Thyroid gland (tissue), 4 donors: ENCODE results near the gene ECEL1. TPM values are rescaled to one million over a fixed set of nuclear protein-coding genes. Genes with fewer than 3 reads are reported as not detected.
A peak's percentile ranks its signal among the peaks of the same experiment; 100 is the strongest.

Source experiments
- DNase-seq, 2 donors: peaks; one replicate each; pipeline ENCODE4 v3.0.0-alpha.2; 2019
- H3K27ac ChIP-seq, 3 donors: fragments of 200-600 bp; sonication (generic); 1 replicate in 2 of 3; 2 replicates in 1 of 3; pipeline ENCODE4 v1.5.1; 2016 to 2019; ENCODE audit warnings: mild to moderate bottlenecking in 1 of 3, moderate library complexity in 1 of 3
- H3K27me3 ChIP-seq: fragments of 200-600 bp; sonication (generic); one replicate; pipeline ENCODE4 v1.5.1; 2019
- H3K36me3 ChIP-seq, 2 donors: fragments of 200-600 bp; sonication (generic); one replicate each; pipeline ENCODE4 v1.5.1; 2016 to 2019
- H3K4me1 ChIP-seq, 2 donors: fragments of 200-600 bp; sonication (generic); one replicate each; pipeline ENCODE4 v1.5.1; 2017 to 2019
- H3K4me3 ChIP-seq, 3 donors: fragments of 200-600 bp; sonication (generic); replicated peaks in 1 of 3; 1 replicate in 2 of 3; 2 replicates in 1 of 3; pipeline ENCODE4 v1.5.1; 2016; ENCODE audit warnings: mild to moderate bottlenecking in 1 of 3
- H3K9me3 ChIP-seq: fragments of 200-600 bp; sonication (generic); one replicate; pipeline ENCODE4 v1.5.1; 2017
- POLR2A ChIP-seq, 2 donors: fragments of 450-650 bp; IDR thresholded peaks; one replicate each; pipeline ENCODE4 v1.6.1; 2017; ENCODE audit warnings: antibody characterized with exemption in 2 of 2, mild to moderate bottlenecking in 2 of 2, moderate library complexity in 1 of 2
- WGBS, 2 donors: methylation state at CpG; one replicate each; pipeline ENCODE4 v1.1.5; 2017; 5-methylcytosine and 5-hydroxymethylcytosine counted together
- intact Hi-C: fragments of 100-400 bp; cut with DNase I; formaldehyde crosslinking; loops from one replicate; pipeline ENCODE4 v1.15.1; 2023
- total RNA-seq, 4 donors: library from RNA; depleted of rRNA; stranded (reverse); fragments of >200 nt; gene quantifications; one replicate each; pipeline ENCODE4 v1.2.3, GENCODE V29; 2016
- TF ChIP-seq, protein P1 (sequence below), 6 experiments: fragments of 200-600 bp in 3 of 6; fragments of 450-650 bp in 3 of 6; sonication (generic) in 3 of 6; IDR thresholded peaks; one replicate each; pipeline ENCODE4 v1.5.1; 2016 to 2019; ENCODE audit warnings: antibody characterized with exemption in 6 of 6, mild to moderate bottlenecking in 2 of 6, inconsistent platforms in 1 of 6, moderate library complexity in 1 of 6

ECEL1 gene
- total RNA-seq, 4 donors from 2014 or later = 0.11 to 1.5 (median 1.2) TPM

GRCh38 chr2:232525199-232525598 lies 37.6 kb upstream of the ECEL1 start:
- H3K36me3 ChIP-seq = no peaks in the 10 kb centered on the region
- H3K9me3 ChIP-seq = no peaks in the 10 kb centered on the region
- no peak for DNase-seq
- peaks cover 6 to 25% of the 10 kb centered on the region in 2 donors for H3K4me1 ChIP-seq
- H3K27me3 ChIP-seq = peaks cover 23% of the 10 kb centered on the region
- TF ChIP-seq, protein P1, sequence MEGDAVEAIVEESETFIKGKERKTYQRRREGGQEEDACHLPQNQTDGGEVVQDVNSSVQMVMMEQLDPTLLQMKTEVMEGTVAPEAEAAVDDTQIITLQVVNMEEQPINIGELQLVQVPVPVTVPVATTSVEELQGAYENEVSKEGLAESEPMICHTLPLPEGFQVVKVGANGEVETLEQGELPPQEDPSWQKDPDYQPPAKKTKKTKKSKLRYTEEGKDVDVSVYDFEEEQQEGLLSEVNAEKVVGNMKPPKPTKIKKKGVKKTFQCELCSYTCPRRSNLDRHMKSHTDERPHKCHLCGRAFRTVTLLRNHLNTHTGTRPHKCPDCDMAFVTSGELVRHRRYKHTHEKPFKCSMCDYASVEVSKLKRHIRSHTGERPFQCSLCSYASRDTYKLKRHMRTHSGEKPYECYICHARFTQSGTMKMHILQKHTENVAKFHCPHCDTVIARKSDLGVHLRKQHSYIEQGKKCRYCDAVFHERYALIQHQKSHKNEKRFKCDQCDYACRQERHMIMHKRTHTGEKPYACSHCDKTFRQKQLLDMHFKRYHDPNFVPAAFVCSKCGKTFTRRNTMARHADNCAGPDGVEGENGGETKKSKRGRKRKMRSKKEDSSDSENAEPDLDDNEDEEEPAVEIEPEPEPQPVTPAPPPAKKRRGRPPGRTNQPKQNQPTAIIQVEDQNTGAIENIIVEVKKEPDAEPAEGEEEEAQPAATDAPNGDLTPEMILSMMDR (IDR thresholded peaks at IDR 0.05) = no peak
- TF ChIP-seq POLR2A (IDR thresholded peaks at IDR 0.05) = no peak
- no peak overlapping the region for H3K27ac ChIP-seq
- no peak overlapping the region for H3K4me3 ChIP-seq
- WGBS, 2 donors = 88 to 93% methylated on average over 5 to 7 of the region's 14 CpGs
- intact Hi-C loops = loop anchor here (10.0 kb wide), 1 partner anchor 600 kb away; the partner anchor contains the start of gene NPPC

DNA sequence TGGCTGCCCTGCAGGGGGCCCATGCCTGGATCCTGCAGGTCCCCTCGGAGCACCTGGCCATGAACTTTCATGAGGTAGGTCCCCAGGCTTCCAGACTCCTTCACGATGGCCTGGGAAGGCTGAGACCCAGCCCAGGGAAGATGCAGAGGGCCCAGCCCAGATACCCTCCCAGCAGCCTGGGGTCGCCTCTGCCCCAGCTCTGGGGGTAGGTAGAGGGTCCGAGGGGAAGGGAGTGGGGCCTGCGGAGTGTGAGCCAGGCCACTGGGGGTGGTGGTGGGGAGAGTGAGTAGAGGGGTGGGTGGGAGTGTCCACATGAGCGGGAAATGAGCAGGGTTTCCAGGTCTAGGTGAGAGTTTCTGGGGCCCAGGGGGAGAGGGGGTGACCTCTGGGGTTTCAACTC lies 37.1 kb upstream of the ECEL1 start:
- WGBS, 2 donors = 100% methylated on average over 1 to 2 of the region's 6 CpGs
- H3K4me3 ChIP-seq = no peak overlapping the region
- peaks cover 6 to 25% of the 10 kb centered on the region in 2 donors for H3K4me1 ChIP-seq
- no peaks in the 10 kb centered on the region for H3K9me3 ChIP-seq
- no peak overlapping the region for H3K27ac ChIP-seq
- no peak for DNase-seq
- intact Hi-C loops = loop anchor here (5.0 to 10.0 kb wide), 2 partner anchors 77 to 600 kb away; partner anchors contain the start of gene NPPC
- peaks cover 23% of the 10 kb centered on the region for H3K27me3 ChIP-seq
- H3K36me3 ChIP-seq = no peaks in the 10 kb centered on the region
- TF ChIP-seq, protein P1 (IDR thresholded peaks at IDR 0.05) = no peak
- no peak for TF ChIP-seq POLR2A (IDR thresholded peaks at IDR 0.05)

GRCh38 chr2:232523682-232524597 lies 36.3 kb upstream of the ECEL1 start:
- DNase-seq = peak in 1 of 2 donors; percentile 29
- Histone ChIP-seq H3K9me3 (no peaks in the 10 kb centered on the region), H3K4me1 (peaks cover 6 to 25% of the 10 kb centered on the region in 2 donors), H3K27ac (no peak overlapping the region), H3K27me3 (peaks cover 23% of the 10 kb centered on the region), H3K36me3 (no peaks in the 10 kb centered on the region), H3K4me3 (no peak overlapping the region)
- TF ChIP-seq, protein P1 (IDR thresholded peaks at IDR 0.05) = no peak
- TF ChIP-seq POLR2A (IDR thresholded peaks at IDR 0.05) = no peak
- WGBS, 2 donors = 3% methylated on average over 8 to 25 of the region's 75 CpGs
- intact Hi-C loops = loop anchor here (5.0 to 10.0 kb wide), 2 partner anchors 77 to 599 kb away; partner anchors contain the start of gene NPPC

DNA sequence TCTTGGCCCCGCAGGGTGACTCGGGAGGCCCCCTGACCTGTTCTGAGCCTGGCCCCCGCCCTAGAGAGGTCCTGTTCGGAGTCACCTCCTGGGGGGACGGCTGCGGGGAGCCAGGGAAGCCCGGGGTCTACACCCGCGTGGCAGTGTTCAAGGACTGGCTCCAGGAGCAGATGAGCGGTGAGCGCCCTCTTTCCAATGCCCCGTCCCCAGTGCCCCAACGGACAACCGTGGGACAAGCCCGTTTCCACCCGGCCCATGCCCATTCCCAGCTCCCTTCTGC lies 35.7 kb upstream of the ECEL1 start:
- peaks cover 23% of the 10 kb centered on the region for H3K27me3 ChIP-seq
- 15 to 21% methylated on average over 4 to 11 of the region's 16 CpGs for WGBS, 2 donors
- H3K4me3 ChIP-seq = no peak overlapping the region
- no peak for TF ChIP-seq POLR2A (IDR thresholded peaks at IDR 0.05)
- TF ChIP-seq, protein P1 (IDR thresholded peaks at IDR 0.05) = no peak
- H3K9me3 ChIP-seq = no peaks in the 10 kb centered on the region
- intact Hi-C loops = loop anchor here (5.0 to 10.0 kb wide), 2 partner anchors 76 to 599 kb away; partner anchors contain the start of gene NPPC
- no peak overlapping the region for H3K27ac ChIP-seq
- no peak for DNase-seq
- peaks cover 6 to 25% of the 10 kb centered on the region in 2 donors for H3K4me1 ChIP-seq
- no peaks in the 10 kb centered on the region for H3K36me3 ChIP-seq
